HG03045 (cell line): ENCODE measurements around the gene AUTS2.

Experiments used
- ATAC-seq: cut with Tn5 transposase; IDR thresholded peaks from one replicate; pipeline ENCODE4 v1.9.1; 2021; ENCODE audit warnings: mild to moderate bottlenecking, moderate library complexity; ENCODE audit not compliant: unreplicated experiment

The AUTS2 gene

GRCh38 chr7:70014472-70015177 lies 416.4 kb downstream of the AUTS2 start:
- no peak for ATAC-seq

DNA sequence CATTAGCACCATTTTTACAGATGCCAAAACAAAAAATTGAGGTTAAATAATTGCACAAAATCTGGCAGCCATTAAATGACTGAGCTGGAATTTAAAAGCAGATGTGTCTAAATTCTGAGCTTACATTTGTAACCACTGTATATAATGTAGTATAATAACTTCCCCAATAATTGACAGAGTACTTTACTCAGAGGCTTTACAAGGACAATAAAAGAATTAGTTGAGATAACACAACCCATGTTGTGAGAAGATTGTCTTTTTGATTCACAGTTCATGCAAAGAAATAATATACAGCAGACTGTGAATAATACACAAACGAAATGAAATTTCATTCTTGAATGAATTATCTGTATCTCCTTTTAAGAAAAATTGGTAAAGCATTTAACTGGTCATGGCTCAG lies 417.1 kb downstream of the AUTS2 start:
- ATAC-seq, result no peak

DNA sequence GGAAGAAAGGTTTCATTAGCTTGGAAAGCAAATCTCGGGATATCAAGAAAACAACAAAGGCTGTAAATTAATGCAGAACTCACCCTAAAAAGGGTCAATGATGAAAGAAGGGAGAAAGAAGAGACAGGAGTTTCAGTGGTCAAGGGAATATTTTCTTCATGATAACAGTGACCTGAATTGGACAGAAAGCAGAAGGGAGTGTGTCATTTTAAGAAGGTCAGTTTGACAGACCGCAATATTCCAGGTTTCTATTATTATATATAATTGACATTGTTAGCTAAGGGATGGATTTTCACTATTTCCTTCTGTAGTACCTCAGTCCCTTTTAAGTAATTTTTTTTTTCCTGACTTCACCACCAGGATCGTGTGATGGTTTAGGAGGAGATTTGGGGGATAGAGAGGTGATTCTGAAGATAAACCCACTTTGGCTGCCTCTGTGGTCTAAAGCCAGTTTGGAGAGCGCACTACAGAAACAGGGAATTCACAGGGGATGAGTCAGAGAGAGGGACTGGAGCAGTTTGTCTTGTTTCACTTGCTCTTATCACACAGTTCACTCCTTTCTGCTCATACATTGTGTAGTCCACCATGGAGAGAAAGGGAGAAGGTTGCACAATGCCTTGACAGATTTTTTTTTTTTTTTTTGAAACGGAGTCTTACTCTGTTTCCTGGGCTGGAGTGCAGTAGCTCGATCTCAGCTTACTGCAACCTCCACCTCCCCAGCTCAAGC lies 417.9 kb downstream of the AUTS2 start:
- ATAC-seq, result no peak

DNA sequence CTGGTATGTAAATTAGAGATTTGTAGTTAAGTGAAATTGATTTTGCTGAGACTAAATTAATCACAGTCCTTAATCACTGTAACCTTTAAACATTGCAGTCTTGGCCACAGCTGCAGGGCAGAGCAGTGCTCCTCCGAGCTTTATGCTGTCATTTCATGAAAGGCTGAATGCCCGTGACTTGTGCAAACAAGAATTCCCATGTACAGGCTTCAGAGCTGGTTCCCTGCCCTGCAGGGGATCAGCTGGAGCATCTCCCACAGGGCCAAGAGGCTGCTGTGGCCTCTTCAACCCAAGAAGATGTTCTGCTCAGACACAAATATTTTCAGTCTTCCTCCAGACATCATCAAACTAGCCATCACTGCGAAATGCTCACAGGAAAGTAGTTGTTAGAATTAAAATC lies 419.1 kb downstream of the AUTS2 start:
- ATAC-seq, result no peak

DNA sequence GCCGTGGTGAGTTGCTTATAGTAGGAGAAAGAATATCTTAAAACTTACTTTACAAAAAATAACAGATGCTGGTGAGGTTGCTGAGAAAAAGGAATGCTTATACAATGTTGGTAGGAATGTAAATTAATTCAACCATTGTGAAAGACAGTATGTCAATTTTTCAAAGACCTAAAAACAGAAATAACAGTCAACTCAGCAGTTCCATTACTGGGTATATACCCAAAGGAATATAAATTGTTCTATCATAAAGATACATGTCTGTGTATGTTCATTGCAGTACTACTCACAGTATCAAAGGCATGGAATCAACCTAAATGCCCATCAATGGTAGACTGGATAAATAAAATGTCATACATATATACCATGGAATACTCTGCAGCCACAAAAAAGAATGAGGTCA lies 420.4 kb downstream of the AUTS2 start:
- no peak for ATAC-seq

GRCh38 chr7:70027867-70028266 lies 429.6 kb downstream of the AUTS2 start:
- no peak for ATAC-seq

GRCh38 chr7:70028620-70029019 lies 430.3 kb downstream of the AUTS2 start:
- no peak for ATAC-seq

DNA sequence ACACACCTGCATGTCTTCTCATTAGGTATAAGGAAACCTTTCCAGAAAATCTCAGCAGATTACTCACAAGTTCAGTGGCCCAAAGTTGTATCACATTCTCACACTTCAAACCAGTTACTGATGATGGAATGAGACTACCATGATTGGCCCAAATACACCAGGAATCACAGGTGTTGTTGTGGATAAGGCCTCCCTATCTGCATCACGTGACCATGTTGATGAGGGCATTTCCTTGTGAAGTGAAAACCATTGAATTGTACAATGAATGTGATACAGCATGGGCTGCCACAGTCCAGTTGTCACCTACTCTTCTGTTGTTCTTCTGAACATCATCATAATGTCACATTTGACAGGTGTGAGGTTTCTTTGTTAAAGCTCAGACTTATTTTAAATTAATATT lies 431.7 kb downstream of the AUTS2 start:
- no peak for ATAC-seq

GRCh38 chr7:70030745-70031144 lies 432.5 kb downstream of the AUTS2 start:
- no peak for ATAC-seq

GRCh38 chr7:70031245-70031644 lies 433.0 kb downstream of the AUTS2 start:
- ATAC-seq, result no peak

- no peak for ATAC-seq
Observed at GRCh38 chr7:70032649-70033048, 434.4 kb downstream of the AUTS2 start.

DNA sequence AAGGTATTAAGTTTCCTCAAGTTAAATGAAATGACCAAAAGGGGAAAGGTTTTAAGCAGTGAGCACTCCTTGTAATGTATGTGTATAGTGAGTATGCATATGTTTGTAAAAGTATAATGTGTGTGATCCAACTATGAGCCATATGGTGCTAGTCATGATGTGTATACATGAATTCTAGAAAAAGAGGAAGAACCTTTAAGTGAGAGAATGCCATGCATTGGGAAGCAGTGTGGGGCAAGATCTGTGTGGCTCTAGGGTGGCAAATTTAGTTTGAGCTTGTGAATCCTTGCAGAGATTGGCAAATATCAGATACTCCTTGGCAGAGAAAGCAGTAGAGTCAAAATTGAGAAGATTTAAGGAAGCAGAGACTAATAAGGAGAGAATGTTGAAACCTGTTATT lies 435.0 kb downstream of the AUTS2 start:
- ATAC-seq, result no peak

GRCh38 chr7:70034999-70035398 lies 436.7 kb downstream of the AUTS2 start:
- ATAC-seq, result no peak

- ATAC-seq, result no peak
Observed at GRCh38 chr7:70035519-70035918, 437.2 kb downstream of the AUTS2 start.

DNA sequence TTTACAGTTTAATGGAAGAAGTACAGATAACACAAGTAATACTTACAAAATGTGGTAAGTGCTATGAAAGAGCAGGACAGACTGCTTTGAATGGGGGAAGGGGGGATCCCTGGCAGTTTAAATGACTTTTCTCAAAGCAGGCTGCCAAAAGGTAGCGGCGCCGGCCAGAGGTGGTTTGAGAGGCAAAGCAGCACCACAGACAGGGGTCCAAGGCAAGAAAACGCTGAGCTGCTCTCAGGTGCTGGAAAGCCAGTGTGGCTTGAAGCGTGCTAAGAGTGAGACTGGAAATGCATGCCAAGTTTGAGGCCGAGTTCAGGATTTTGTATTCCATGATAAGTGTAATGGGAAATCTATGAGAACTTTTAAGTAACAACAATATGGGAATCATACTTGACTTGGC lies 437.7 kb downstream of the AUTS2 start:
- ATAC-seq, result no peak

GRCh38 chr7:70036695-70037094 lies 438.4 kb downstream of the AUTS2 start:
- ATAC-seq, result no peak

DNA sequence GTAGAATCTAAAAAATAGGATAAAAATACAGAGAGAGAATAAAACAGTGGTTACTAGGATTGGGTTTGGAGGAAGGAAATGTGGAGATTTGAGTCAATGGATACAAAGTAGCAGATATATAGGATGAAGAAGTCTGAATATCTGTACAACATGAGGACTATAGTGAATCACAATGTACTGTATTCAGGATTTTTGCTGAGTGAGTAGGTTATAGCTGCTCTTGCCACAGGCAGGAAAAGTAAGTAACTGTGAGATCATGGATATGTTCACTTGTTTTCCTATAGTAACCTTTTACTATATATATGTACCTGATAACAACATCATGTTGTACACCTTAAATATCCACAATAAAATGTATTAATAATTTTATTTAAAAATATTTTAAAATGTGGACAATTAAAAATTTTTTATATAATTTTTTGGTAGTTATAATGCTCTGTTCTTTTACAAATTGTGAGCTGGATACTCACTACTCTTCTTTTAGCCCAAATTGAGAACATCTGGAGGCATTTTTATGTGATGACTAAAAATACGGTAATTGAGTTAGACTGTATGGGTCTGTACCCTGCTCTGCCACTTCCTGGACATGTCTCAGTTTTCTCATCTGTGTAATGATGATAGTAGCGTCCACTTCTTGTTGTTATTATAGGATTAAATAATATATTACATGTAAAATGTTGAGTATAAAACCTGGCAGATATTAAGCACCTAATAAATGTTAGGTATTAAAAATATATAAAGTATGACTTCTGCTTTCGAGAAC lies 439.1 kb downstream of the AUTS2 start:
- no peak for ATAC-seq

GRCh38 chr7:70040051-70040450 lies 441.8 kb downstream of the AUTS2 start:
- no peak for ATAC-seq

GRCh38 chr7:70040970-70041766 lies 442.9 kb downstream of the AUTS2 start:
- no peak for ATAC-seq

DNA sequence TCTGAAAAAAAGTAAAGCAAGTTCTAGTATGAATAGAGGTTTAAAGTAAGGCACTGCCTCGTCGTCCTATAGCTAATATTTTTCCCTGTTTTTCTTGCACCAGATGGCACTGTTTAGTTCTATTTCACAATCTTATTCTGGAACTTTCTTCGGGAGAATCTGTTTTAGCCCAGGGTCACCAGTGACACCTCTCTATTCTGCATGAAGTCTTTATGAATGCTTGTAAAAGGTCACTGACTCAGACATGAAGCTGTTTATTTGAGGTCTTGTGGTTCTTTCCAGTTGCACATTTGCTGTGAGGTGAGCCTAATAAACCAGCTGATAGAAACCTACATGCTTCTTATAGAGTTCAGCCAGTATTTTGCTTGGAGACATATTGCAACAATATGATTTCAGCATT lies 444.3 kb downstream of the AUTS2 start:
- ATAC-seq, result no peak

DNA sequence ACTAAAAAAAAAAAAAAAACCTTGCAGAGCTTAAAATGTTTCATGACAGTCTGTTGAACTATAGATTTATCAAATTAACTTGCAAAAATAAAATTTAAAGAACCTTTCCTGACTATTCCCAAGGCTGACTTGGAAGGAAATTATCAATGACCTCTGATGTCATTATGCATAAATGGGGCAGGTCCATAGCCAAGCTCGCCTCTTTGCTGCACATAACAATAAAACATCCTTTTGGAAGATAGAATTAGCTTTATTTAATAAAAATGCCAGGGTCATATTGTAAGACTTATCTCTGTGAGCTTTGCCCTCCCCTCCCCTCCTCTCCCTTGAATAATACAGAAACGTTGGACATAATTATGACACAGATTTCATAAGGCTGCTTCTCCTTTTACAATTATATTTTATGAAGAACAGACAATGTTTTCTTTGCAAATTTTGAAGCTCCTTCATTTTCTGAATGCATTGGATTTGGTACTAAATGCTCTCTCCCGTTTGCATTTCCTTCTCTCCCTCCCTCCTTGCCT lies 444.8 kb downstream of the AUTS2 start:
- ATAC-seq, result no peak
